HUDEP-2 (cell line): ENCODE results near the gene VPS9D1.
A peak's percentile ranks its signal among the peaks of the same experiment; 100 is the strongest.
"Not testable (repeated sequence)": the region's sequence is repeated elsewhere in the genome, so short reads cannot be mapped to it uniquely, and the experiment has no call there.

Source experiments
- DNase-seq, 76 experiments: peaks; one replicate each; lab custom pipeline; 2025; ENCODE audit not compliant: unreplicated experiment in 76 of 76; lab: John Stamatoyannopoulos, UW

The VPS9D1 gene

DNA sequence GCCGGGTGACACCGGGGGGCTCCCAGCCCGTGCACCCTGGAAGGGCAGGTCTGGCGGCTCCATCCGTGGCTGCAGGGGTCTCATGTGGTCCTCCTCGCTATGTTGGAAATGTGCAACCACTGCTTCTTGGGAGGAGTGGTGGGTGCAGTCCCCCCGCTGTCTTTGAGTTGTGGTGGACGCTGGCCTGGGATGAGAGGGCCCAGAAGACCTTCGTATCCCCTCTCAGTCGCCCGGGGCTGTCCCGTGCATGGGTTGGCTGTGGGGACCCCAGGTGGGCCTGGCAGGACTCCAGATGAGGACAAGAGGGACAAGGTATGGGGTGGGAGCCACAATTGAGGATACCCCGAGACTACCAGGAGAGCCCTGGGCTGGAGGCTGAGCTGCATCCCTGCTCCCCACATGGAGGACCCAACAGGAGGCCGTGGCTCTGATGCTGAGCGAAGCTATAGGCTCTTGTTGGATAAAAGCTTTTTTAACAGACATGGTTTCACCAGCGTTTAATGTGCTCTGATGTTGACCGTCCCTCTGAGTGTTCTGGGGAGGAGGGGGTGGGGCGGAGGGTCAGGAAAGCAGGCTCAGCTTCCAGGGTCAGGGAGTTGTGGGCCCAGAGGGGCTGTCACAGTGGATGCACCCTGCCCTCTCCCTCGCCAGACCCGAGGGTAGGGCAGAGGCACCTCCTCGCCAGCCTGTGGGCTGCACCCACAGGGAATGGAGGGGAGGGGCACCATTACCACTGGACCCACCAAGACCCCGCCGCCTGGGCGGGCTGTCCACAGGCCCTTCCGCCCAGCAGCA, 24.6 kb downstream of the VPS9D1 start:
- no peak for DNase-seq

DNA sequence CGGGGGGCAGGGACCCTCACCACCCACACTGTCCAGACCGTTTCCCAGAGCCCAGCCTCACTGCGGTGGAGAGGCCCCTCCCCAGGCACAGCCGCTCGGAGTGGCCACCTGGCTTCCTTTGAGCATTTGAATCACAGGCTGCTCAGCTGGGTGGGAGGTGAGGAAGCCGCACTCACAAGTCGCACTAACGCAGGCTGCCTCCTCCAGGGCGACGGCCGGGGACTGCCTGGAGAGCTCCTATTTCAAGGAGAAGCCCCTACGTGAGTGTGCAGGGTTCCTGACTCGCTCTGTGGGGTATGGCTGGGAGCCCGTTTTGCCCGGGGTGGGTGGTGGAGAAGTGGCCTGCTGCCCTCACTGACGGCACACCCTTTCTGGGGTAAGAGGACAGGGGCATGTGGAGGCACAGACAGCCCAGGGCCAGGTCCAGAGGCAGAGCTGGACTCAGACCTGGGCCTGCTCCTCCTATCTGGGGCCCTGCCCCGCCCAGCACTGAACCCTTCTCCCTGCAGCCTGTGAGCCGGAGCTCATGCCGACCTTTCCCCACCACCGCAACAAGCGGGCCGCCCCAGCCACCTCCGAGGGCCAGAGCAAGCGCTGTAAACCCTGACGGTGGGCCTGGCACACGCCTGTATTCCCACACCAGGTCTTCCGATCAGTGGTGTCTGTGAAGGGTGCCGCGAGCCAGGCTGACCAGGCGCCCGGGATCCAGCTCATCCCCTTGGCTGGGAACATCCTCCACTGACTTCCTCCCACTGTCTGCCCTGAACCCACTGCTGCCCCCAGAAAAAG, 25.4 kb downstream of the VPS9D1 start:
- no peak for DNase-seq

DNA sequence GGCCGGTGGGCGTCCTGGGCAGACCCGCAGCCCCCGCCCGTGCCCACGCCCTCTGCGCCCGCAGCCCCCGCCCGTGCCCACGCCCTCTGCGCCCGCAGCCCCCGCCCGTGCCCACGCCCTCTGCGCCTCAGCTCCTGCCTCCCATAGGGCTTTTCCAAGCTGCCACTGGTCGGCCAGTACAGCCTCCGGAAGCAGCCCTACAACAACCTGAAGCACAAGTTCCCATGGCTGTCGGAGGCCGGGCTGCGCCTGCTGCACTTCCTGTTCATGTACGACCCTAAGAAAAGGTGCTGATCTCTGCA, 26.0 kb downstream of the VPS9D1 start:
- peak in 63 of 76 experiments; percentile 16 to 89 (median 73) for DNase-seq

DNA sequence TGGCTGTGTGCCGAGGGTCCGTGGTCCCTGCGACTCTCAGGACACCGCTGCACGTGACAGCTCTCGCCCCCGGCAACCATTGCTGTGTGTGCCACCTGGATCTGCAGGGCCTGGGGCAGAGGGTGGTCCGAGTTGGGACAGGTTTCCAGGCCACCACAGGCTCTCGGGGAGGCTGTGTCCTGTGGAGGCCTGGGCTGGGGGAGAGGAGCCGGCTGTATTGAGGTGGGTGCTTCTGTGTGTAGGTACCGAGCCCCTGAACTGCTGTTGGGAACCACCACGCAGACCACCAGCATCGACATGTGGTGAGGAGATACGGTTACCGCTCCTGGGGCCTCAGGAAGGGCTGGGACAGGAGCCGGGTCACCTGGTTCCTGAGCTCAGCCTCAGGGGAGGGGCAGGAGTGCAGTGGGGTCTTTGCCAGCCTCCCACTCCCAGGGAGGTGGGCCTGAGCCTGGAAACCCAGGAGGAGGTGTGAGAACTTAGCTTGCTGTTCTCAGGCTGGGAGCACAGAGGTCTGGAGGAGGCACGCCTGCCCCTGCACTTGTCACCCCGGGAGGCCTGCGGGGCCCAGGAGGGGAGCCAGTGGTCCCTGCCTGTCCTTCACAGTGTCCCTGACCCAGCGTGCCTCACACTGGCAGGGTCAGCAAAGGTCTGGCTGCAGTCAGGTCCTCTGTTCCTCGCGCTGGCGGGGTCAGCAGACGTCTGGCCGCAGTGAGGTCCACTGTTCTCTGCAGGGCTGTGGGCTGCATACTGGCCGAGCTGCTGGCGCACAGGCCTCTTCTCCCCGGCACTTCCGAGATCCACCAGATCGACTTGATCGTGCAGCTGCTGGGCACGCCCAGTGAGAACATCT, 26.5 kb downstream of the VPS9D1 start:
- DNase-seq: peak in 9 of 76 experiments; percentile 12 to 69 (median 51)

DNA sequence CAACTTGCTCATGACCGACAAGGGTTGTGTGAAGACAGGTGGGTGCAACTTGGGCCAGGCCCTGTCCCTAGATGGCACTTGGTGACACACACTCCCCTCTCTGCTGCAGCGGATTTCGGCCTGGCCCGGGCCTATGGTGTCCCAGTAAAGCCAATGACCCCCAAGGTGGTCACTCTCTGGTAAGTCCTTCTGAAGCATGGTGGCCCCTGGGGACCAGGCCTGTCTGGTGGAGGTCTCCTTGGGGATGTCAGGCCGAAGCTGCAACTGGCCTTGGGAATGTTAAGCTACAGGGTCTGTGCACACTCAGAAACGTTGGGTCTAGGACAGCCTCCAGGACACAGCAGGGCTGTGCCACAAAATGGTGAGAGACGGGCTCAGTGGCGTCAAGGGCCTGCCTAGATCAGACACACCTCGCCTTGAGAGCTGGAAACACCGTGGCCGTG, 27.4 kb downstream of the VPS9D1 start:
- no peak for DNase-seq

DNA sequence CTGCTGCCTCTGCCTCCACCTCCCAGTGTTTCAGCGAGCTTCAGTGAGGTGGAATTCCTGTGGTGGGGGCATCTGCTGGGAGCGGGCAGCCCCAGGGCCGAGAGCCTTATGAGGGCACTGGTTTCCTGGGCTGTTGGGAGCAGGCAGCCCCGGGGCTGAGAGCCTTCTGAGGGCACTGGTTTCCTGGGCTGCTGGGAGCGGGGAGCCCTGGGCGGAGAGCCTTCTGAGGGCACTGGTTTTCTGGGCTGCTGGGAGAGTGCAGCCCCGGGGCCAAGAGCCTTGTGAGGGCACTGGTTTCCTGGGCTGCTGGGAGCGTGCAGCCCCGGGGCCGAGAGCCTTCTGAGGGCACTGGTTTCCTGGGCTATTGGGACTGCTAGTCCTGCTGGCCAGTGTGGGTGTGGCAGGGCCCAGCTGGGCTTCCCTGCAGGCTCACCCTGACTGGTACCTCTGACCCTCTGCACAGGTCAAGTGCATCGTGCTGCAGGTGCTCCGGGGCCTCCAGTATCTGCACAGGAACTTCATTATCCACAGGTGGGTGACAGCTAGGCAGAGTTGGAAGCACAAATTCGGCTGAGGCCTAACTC, 28.6 kb downstream of the VPS9D1 start:
- no peak for DNase-seq

- no peak for DNase-seq
Observed at GRCh38 chr16:89691231-89691985, 29.3 kb downstream of the VPS9D1 start.

GRCh38 chr16:89690392-89690901, 30.3 kb downstream of the VPS9D1 start:
- DNase-seq: no peak

- DNase-seq: not testable (repeated sequence)
Observed at GRCh38 chr16:89689621-89690020, 31.1 kb downstream of the VPS9D1 start.

DNA sequence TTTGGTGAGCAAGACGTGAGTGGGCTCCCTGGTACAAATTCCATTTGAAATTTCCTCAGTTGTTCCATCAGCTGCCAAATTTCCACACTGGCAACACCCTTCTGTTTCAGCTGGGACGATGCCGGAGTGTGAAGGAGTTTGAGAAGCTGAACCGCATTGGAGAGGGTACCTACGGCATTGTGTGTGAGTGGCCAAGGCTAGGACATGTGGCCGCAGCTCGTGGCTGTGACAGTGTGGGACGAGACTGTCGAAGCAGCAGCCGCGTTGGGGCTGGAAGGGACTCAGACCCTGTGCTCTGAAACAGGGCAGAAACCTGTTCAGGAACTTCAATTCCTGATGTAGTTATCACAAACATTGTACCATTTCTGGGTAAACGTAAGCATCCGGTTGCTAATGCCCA, 31.6 kb downstream of the VPS9D1 start:
- no peak for DNase-seq

- no peak for DNase-seq
Observed at GRCh38 chr16:89688395-89688794, 32.3 kb downstream of the VPS9D1 start.

- peak in 5 of 76 experiments; percentile 13 to 53 (median 31) for DNase-seq
Observed at GRCh38 chr16:89687092-89687940, 33.4 kb downstream of the VPS9D1 start.

GRCh38 chr16:89686520-89687091, 34.1 kb downstream of the VPS9D1 start, which contains the start of gene CDK10:
CDK10 (plus strand) TSS chr16:89686689; CDS start chr16:89686711, 22 bp downstream.
- DNase-seq: peak in 72 of 76 experiments; percentile 31 to 92 (median 83)

GRCh38 chr16:89685916-89686315, 34.8 kb downstream of the VPS9D1 start:
- no peak for DNase-seq

- no peak for DNase-seq
Observed at GRCh38 chr16:89678258-89678657, 42.4 kb downstream of the VPS9D1 start.

GRCh38 chr16:89672177-89672941, 48.3 kb downstream of the VPS9D1 start:
- DNase-seq: no peak

- not testable (repeated sequence) for DNase-seq
Observed at GRCh38 chr16:89671565-89671964, 49.1 kb downstream of the VPS9D1 start.
